Activated CD4-positive, alpha-beta memory T cell treated with anti-CD3 and anti-CD28 coated beads for 36 hours (primary cell): Measurements from ENCODE around the gene RSRC1. TPM values are rescaled to one million over a fixed set of nuclear protein-coding genes. Genes with fewer than 3 reads are reported as not detected.

ENCODE experiments used
- CTCF ChIA-PET: fragments of 350-600 bp; sonication (Branson Sonifier 250); formaldehyde crosslinking; loops from one replicate; lab custom pipeline; 2021; ENCODE audit warnings: antibody characterized with exemption, inconsistent platforms; lab: Charles Lee
- POLR2A ChIA-PET: fragments of 350-600 bp; sonication (Branson Sonifier 250); formaldehyde crosslinking; loops from one replicate; lab custom pipeline; 2021; ENCODE audit warnings: antibody characterized with exemption; lab: Charles Lee
- DNase-seq: peaks from one replicate; pipeline ENCODE4 v3.0.0-alpha.2; 2020
- H3K27ac Mint-ChIP-seq: one replicate; pipeline ENCODE4 v1.8.0; 2021; ENCODE audit warnings: mixed read lengths
- H3K27me3 Mint-ChIP-seq: one replicate; pipeline ENCODE4 v1.8.0; 2021; ENCODE audit warnings: mixed read lengths
- H3K36me3 Mint-ChIP-seq: one replicate; pipeline ENCODE4 v1.8.0; 2021; ENCODE audit warnings: mixed read lengths
- H3K4me1 Mint-ChIP-seq: one replicate; pipeline ENCODE4 v1.8.0; 2021; ENCODE audit warnings: low read depth, mixed read lengths
- H3K4me3 Mint-ChIP-seq: one replicate; pipeline ENCODE4 v1.8.0; 2021; ENCODE audit warnings: mild to moderate bottlenecking, mixed read lengths
- H3K9me3 Mint-ChIP-seq: one replicate; pipeline ENCODE4 v1.8.0; 2021; ENCODE audit warnings: mixed read lengths
- intact Hi-C: fragments of 100-400 bp; cut with micrococcal nuclease; formaldehyde crosslinking; loops from one replicate; pipeline ENCODE4 v1.15.1; 2023
- total RNA-seq, 2 experiments: library from RNA; stranded (reverse); gene quantifications; one replicate each; pipeline ENCODE4 v1.2.3, GENCODE V29; 2021

The RSRC1 gene
- total RNA-seq, 2 experiments from 2014 or later: 39.4 to 43.8 TPM

- ChIA-PET POLR2A (no interaction called here), CTCF (interaction anchor here (0.7 kb wide), 1 partner anchor 467 kb away, joined by 3 read pairs; no protein-coding TSS in a partner anchor)
- intact Hi-C loops: no loop called here
- H3K27me3 Mint-ChIP-seq: no peaks in the 10 kb centered on the region
- no peaks in the 10 kb centered on the region for H3K9me3 Mint-ChIP-seq
- H3K36me3 Mint-ChIP-seq: peaks cover 1% of the 10 kb centered on the region
- no peak overlapping the region for H3K27ac Mint-ChIP-seq
- no peak for DNase-seq
- no peak overlapping the region for H3K4me3 Mint-ChIP-seq
- H3K4me1 Mint-ChIP-seq: no peaks in the 10 kb centered on the region
Observed at GRCh38 chr3:158352551-158352950, 242.7 kb downstream of the RSRC1 start.

GRCh38 chr3:158354713-158355112 is 244.8 kb downstream of the RSRC1 start:
- no peaks in the 10 kb centered on the region for H3K27me3 Mint-ChIP-seq
- no peak for DNase-seq
- intact Hi-C loops: no loop called here
- H3K27ac Mint-ChIP-seq: no peak overlapping the region
- ChIA-PET CTCF (no interaction called here), POLR2A (no interaction called here)
- H3K36me3 Mint-ChIP-seq: peaks cover 11% of the 10 kb centered on the region
- no peaks in the 10 kb centered on the region for H3K9me3 Mint-ChIP-seq
- no peaks in the 10 kb centered on the region for H3K4me1 Mint-ChIP-seq
- H3K4me3 Mint-ChIP-seq: no peak overlapping the region

- H3K27ac Mint-ChIP-seq: no peak overlapping the region
- ChIA-PET POLR2A (no interaction called here), CTCF (no interaction called here)
- H3K4me1 Mint-ChIP-seq: no peaks in the 10 kb centered on the region
- no peak for DNase-seq
- H3K27me3 Mint-ChIP-seq: no peaks in the 10 kb centered on the region
- no peaks in the 10 kb centered on the region for H3K9me3 Mint-ChIP-seq
- no peak overlapping the region for H3K4me3 Mint-ChIP-seq
- intact Hi-C loops: no loop called here
- H3K36me3 Mint-ChIP-seq: peaks cover 13% of the 10 kb centered on the region
Observed at GRCh38 chr3:158355623-158356588, 246.0 kb downstream of the RSRC1 start.

- POLR2A ChIA-PET: interaction anchor here (0.7 kb wide), 1 partner anchor 8 kb away, joined by 3 read pairs; no protein-coding TSS in a partner anchor
- CTCF ChIA-PET: no interaction called here
- no peak for DNase-seq
- no peaks in the 10 kb centered on the region for H3K27me3 Mint-ChIP-seq
- peaks cover 2% of the 10 kb centered on the region for H3K9me3 Mint-ChIP-seq
- no peak overlapping the region for H3K4me3 Mint-ChIP-seq
- H3K36me3 Mint-ChIP-seq: peaks cover 18% of the 10 kb centered on the region
- intact Hi-C loops: no loop called here
- H3K4me1 Mint-ChIP-seq: no peaks in the 10 kb centered on the region
- H3K27ac Mint-ChIP-seq: no peak overlapping the region
Observed at GRCh38 chr3:158359339-158359738, 249.4 kb downstream of the RSRC1 start.

- Mint-ChIP-seq H3K27ac (no peak overlapping the region), H3K4me3 (no peak overlapping the region), H3K36me3 (peaks cover 22% of the 10 kb centered on the region), H3K9me3 (peaks cover 6% of the 10 kb centered on the region), H3K4me1 (no peaks in the 10 kb centered on the region), H3K27me3 (no peaks in the 10 kb centered on the region)
- DNase-seq: no peak
- intact Hi-C loops: no loop called here
- POLR2A ChIA-PET: no interaction called here
- CTCF ChIA-PET: no interaction called here
Observed at GRCh38 chr3:158360756-158361448, 251.0 kb downstream of the RSRC1 start.

GRCh38 chr3:158368271-158368670 is 258.4 kb downstream of the RSRC1 start:
- Mint-ChIP-seq H3K27ac (no peak overlapping the region), H3K36me3 (peaks cover 11% of the 10 kb centered on the region), H3K4me1 (no peaks in the 10 kb centered on the region), H3K9me3 (peaks cover 12% of the 10 kb centered on the region), H3K4me3 (no peak overlapping the region), H3K27me3 (no peaks in the 10 kb centered on the region)
- ChIA-PET POLR2A (no interaction called here), CTCF (no interaction called here)
- DNase-seq: no peak
- intact Hi-C loops: no loop called here

- Mint-ChIP-seq H3K4me1 (no peaks in the 10 kb centered on the region), H3K4me3 (no peak overlapping the region), H3K36me3 (peaks cover 11% of the 10 kb centered on the region), H3K27ac (no peak overlapping the region), H3K9me3 (peaks cover 12% of the 10 kb centered on the region), H3K27me3 (no peaks in the 10 kb centered on the region)
- CTCF ChIA-PET: no interaction called here
- POLR2A ChIA-PET: no interaction called here
- DNase-seq: no peak
- intact Hi-C loops: no loop called here
Observed at GRCh38 chr3:158369279-158369678, 259.4 kb downstream of the RSRC1 start.

GRCh38 chr3:158379517-158379916 is 269.6 kb downstream of the RSRC1 start:
- ChIA-PET POLR2A (no interaction called here), CTCF (interaction anchor here (0.7 kb wide), 1 partner anchor 9 kb away, joined by 3 read pairs; no protein-coding TSS in a partner anchor)
- no peak overlapping the region for H3K4me3 Mint-ChIP-seq

GRCh38 chr3:158381262-158381868 is 271.5 kb downstream of the RSRC1 start:
- ChIA-PET POLR2A (no interaction called here), CTCF (no interaction called here)
- DNase-seq: no peak
- Mint-ChIP-seq H3K36me3 (peaks cover 4% of the 10 kb centered on the region), H3K4me1 (no peaks in the 10 kb centered on the region), H3K27ac (no peak overlapping the region), H3K4me3 (no peak overlapping the region), H3K27me3 (no peaks in the 10 kb centered on the region), H3K9me3 (no peaks in the 10 kb centered on the region)
- intact Hi-C loops: no loop called here

More at GRCh38 chr3:158379517-158379916, 269.6 kb downstream of the RSRC1 start:
- Mint-ChIP-seq H3K27ac (no peak overlapping the region), H3K36me3 (peaks cover 4% of the 10 kb centered on the region), H3K27me3 (no peaks in the 10 kb centered on the region), H3K4me1 (no peaks in the 10 kb centered on the region), H3K9me3 (no peaks in the 10 kb centered on the region)
- intact Hi-C loops: no loop called here
- DNase-seq: no peak

GRCh38 chr3:158382479-158382878 is 272.6 kb downstream of the RSRC1 start:
- no peak overlapping the region for H3K4me3 Mint-ChIP-seq
- no peak for DNase-seq
- no peaks in the 10 kb centered on the region for H3K9me3 Mint-ChIP-seq
- CTCF ChIA-PET: interaction anchor here (1.1 kb wide), 1 partner anchor 11 kb away, joined by 3 read pairs; no protein-coding TSS in a partner anchor
- POLR2A ChIA-PET: no interaction called here
- no peaks in the 10 kb centered on the region for H3K4me1 Mint-ChIP-seq
- no peaks in the 10 kb centered on the region for H3K27me3 Mint-ChIP-seq
- no peak overlapping the region for H3K27ac Mint-ChIP-seq
- H3K36me3 Mint-ChIP-seq: peaks cover 4% of the 10 kb centered on the region
- intact Hi-C loops: no loop called here

GRCh38 chr3:158384019-158384418 is 274.1 kb downstream of the RSRC1 start:
- CTCF ChIA-PET: no interaction called here
- Mint-ChIP-seq H3K9me3 (no peaks in the 10 kb centered on the region), H3K4me1 (no peaks in the 10 kb centered on the region), H3K4me3 (no peak overlapping the region), H3K27me3 (no peaks in the 10 kb centered on the region), H3K36me3 (no peaks in the 10 kb centered on the region), H3K27ac (no peak overlapping the region)
- intact Hi-C loops: loop anchor here (2.0 kb wide), 1 partner anchor 37 kb away; no protein-coding TSS in a partner anchor
- POLR2A ChIA-PET: no interaction called here
- DNase-seq: no peak

GRCh38 chr3:158395421-158395820 is 285.5 kb downstream of the RSRC1 start:
- no peak overlapping the region for H3K4me3 Mint-ChIP-seq
- intact Hi-C loops: no loop called here
- POLR2A ChIA-PET: no interaction called here

More at GRCh38 chr3:158395421-158395820, 285.5 kb downstream of the RSRC1 start:
- no peak for DNase-seq
- Mint-ChIP-seq H3K27me3 (no peaks in the 10 kb centered on the region), H3K9me3 (peaks cover 32% of the 10 kb centered on the region), H3K27ac (no peak overlapping the region), H3K4me1 (no peaks in the 10 kb centered on the region), H3K36me3 (peaks cover 26% of the 10 kb centered on the region)
- CTCF ChIA-PET: no interaction called here
